ENCODE measurements around the gene TRIM28.

DNA sequence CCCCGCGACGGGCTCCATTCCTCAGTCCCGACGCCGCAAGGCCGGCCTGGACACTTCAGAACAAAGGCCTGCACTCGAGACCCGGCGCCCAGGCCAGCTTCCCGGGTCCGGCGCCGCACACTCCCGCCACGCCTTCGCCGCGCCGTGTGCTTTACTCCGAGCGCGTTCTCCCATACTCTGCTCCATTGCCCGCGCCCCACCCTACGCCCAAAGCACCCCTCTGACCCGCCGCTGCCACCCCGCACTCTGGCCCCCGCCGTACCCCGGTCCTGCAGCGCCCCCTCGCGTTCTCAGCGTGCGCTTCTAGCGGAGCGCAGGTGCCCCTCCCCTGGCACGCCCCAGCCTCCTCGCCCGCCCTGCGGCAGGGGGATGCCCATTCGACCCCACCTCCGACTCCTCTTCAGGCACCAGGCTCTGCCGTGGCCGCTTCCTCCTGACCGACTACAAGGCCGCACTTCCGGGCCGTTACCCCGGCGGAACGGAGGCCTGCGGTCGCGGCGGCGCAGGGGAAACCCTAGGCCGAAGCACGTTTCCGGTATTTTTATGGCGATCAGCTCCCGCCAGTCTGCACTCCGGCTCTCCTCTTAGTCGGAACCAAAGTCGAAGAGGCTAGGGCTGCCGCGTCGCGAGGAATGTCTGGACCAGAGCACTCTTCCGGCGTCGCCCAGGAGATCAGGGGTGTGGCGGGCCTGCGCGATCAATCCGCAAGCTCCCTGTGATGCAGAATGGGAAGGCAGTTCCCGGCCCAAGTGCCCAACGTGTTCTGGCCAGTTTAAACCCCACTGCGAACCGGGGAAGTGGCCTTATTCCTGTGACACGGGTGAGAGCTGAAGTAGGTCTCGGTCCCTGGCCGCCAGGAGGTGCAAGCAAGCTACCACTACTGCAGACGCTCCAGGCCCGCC lies 24.3 kb upstream of the TRIM28 start, which contains the start of gene ZBTB45:
- TF ChIP-seq, protein P1, sequence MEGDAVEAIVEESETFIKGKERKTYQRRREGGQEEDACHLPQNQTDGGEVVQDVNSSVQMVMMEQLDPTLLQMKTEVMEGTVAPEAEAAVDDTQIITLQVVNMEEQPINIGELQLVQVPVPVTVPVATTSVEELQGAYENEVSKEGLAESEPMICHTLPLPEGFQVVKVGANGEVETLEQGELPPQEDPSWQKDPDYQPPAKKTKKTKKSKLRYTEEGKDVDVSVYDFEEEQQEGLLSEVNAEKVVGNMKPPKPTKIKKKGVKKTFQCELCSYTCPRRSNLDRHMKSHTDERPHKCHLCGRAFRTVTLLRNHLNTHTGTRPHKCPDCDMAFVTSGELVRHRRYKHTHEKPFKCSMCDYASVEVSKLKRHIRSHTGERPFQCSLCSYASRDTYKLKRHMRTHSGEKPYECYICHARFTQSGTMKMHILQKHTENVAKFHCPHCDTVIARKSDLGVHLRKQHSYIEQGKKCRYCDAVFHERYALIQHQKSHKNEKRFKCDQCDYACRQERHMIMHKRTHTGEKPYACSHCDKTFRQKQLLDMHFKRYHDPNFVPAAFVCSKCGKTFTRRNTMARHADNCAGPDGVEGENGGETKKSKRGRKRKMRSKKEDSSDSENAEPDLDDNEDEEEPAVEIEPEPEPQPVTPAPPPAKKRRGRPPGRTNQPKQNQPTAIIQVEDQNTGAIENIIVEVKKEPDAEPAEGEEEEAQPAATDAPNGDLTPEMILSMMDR (IDR thresholded peaks at IDR 0.05), result peak; percentile 75
- TF ChIP-seq CBFB (CRISPR knock-in tag; IDR thresholded peaks at IDR 0.05; ENCODE audit: low read depth), result peak; percentile 96; the same call in 1 of the 2 replicates
- TF ChIP-seq TCF7 (CRISPR knock-in tag; IDR thresholded peaks at IDR 0.05; ENCODE audit: low read depth), result peak; percentile 49; the same call in 1 of the 2 replicates
- no peak for TF ChIP-seq ZNF423 (CRISPR knock-in tag; IDR thresholded peaks at IDR 0.05)
